Measurements from ENCODE around the gene EZH1. TPM values are rescaled to one million over a fixed set of nuclear protein-coding genes. Genes with fewer than 3 reads are reported as not detected.

The EZH1 gene
- 40.9 TPM for polyA plus RNA-seq (2013)

DNA sequence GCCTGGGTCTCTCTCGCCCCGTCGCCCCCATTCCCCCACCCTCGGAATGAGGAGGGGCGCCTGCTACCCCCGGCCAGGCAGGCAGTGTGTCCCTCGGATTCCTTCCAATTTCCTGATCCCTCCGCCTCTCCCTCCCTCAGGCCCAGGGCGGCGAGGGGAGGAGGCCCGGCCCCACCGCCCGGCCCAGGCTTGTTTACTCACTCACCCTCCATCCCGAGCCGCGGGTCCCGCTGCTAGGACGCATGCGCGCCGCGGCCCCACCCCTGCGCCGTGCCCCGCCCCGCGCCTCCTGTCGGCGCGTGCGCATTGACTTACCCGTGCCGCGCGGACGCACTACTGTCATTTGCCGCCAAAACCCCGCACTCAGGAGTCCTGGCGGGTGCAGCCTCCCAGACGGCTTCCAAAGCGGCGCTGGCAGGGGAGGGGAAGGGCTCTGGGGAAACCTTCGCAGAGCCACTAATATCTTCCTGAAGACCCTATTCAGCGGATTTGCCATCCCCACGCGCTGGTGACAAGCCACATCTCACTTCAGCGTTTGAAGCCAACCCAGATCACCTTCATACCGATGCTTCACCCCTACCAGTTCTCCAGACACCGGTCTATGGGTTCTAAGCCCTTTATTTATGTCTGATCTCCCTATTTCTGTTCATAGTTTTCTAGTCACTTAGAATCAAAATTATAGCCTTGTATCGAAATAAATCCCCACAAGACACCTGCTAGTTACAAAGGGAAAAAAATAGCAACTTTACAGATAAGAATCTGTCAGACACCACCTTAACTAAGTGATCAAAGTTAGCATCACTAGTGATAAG is at the start of gene EZH1:
Gene EZH1, minus strand, starts transcription at position 235 of the 812 bp plus-strand sequence. CDS start 16,099 bp downstream, outside the sequence.
- ChIA-PET CTCF (no interaction called here), POLR2A (no interaction called here)
- H3K4me3 ChIP-seq (ENCODE audit: control insufficient read depth in 1 of 7, extremely low read depth in 1 of 7, insufficient read depth in 4 of 7, low read depth in 2 of 7, low read length in 6 of 7): peak within 1 kb of the TSS; percentile 29 to 79 (median 77)
- H3K4me1 ChIP-seq (ENCODE audit: control extremely low read depth in 1 of 4, control insufficient read depth in 4 of 4, insufficient read depth in 4 of 4, low read length in 3 of 4): peaks cover 3 to 13% (median 12%) of the 10 kb centered on the region in 4 experiments
- H3K9me3 ChIP-seq (ENCODE audit: control extremely low read depth in 1 of 5, control insufficient read depth in 4 of 5, insufficient read depth in 2 of 5, low read depth in 1 of 5, low read length in 4 of 5): no peaks in the 10 kb centered on the region
- peak; percentile 89 to 94 (median 93) for DNase-seq
- no peaks in the 10 kb centered on the region for H3K36me3 ChIP-seq (ENCODE audit: control insufficient read depth in 4 of 4, insufficient read depth in 4 of 4, low read length in 3 of 4)
- peaks cover 0 to 4% (median 0%) of the 10 kb centered on the region in 5 experiments for H3K27me3 ChIP-seq (replicated peaks in 2 of 5; ENCODE audit: control insufficient read depth in 4 of 5, insufficient read depth in 5 of 5, low read length in 4 of 5)
- peak within 1 kb of the TSS; percentile 54 to 79 for H3K27ac ChIP-seq (ENCODE audit: insufficient read depth in 1 of 2, low read depth in 1 of 2, low read length in 2 of 2, poor library complexity in 1 of 2, severe bottlenecking in 2 of 2)
- 11% methylated on average over 24 of the region's 50 CpGs for WGBS (ENCODE audit: insufficient coverage)

DNA sequence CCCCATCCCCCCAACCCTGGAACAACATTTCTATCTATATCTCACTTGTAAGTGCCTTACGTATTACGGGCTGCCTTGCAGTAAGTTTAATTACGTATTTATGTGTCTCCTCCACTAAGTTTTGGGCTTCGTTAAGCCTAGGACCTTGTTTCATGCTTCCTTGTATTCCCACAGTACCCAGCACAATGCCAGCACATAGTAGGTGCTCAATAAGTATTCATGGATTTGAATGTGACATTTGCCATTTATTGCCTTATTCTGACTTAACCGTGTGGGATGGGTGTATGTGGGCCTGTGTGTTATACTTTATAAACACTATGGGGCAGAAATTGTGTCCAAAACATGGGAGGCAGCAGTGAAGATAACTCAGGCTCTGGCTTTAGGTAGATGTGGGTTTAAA is 47.7 kb upstream of the EZH1 start:
- CTCF ChIA-PET: no interaction called here
- Histone ChIP-seq H3K9me3 (ENCODE audit: control extremely low read depth in 1 of 5, control insufficient read depth in 4 of 5, insufficient read depth in 2 of 5, low read depth in 1 of 5, low read length in 4 of 5) (no peaks in the 10 kb centered on the region), H3K4me3 (ENCODE audit: control insufficient read depth in 1 of 7, extremely low read depth in 1 of 7, insufficient read depth in 4 of 7, low read depth in 2 of 7, low read length in 6 of 7) (no peak overlapping the region), H3K4me1 (ENCODE audit: control extremely low read depth in 1 of 4, control insufficient read depth in 4 of 4, insufficient read depth in 4 of 4, low read length in 3 of 4) (peaks cover under 1 to 13% (median 12%) of the 10 kb centered on the region in 4 experiments), H3K36me3 (ENCODE audit: control insufficient read depth in 4 of 4, insufficient read depth in 4 of 4, low read length in 3 of 4) (peaks cover 0 to 8% (median 4%) of the 10 kb centered on the region in 4 experiments), H3K27me3 (replicated peaks in 2 of 5; ENCODE audit: control insufficient read depth in 4 of 5, insufficient read depth in 5 of 5, low read length in 4 of 5) (peaks cover 0 to 25% (median 8%) of the 10 kb centered on the region in 5 experiments), H3K27ac (ENCODE audit: insufficient read depth in 1 of 2, low read depth in 1 of 2, low read length in 2 of 2, poor library complexity in 1 of 2, severe bottlenecking in 2 of 2) (no peak overlapping the region)
- no peak for DNase-seq
- WGBS (ENCODE audit: insufficient coverage): 68% methylated on average over 3 of the region's 5 CpGs
- POLR2A ChIA-PET: no interaction called here

DNA sequence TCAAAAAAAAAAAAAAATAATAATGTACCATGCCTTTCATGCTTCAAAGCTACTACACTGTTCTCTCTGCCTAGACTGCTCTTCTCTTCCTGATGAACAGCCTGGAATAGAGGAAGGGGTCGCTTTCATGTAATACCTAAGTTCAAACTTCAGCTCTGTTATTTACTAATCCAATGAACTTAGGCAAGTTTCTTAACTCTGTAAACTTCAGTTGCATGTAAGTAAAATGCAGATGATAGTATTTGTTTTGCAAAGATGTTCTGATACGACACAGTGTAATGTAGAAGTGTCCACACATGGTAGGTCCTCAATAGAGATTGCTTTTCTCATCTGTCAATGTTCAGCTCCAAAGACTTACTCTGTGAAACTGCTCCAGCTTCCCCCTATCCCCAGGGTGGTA is 47.1 kb upstream of the EZH1 start:
- no CpG with 5 or more reads among the region's 2 CpGs for WGBS (ENCODE audit: insufficient coverage)
- DNase-seq: no peak
- Histone ChIP-seq H3K4me3 (ENCODE audit: control insufficient read depth in 1 of 7, extremely low read depth in 1 of 7, insufficient read depth in 4 of 7, low read depth in 2 of 7, low read length in 6 of 7) (no peak overlapping the region), H3K4me1 (ENCODE audit: control extremely low read depth in 1 of 4, control insufficient read depth in 4 of 4, insufficient read depth in 4 of 4, low read length in 3 of 4) (peaks cover 0 to 10% (median 8%) of the 10 kb centered on the region in 4 experiments), H3K27ac (ENCODE audit: insufficient read depth in 1 of 2, low read depth in 1 of 2, low read length in 2 of 2, poor library complexity in 1 of 2, severe bottlenecking in 2 of 2) (no peak overlapping the region), H3K36me3 (ENCODE audit: control insufficient read depth in 4 of 4, insufficient read depth in 4 of 4, low read length in 3 of 4) (peaks cover 0 to 7% (median 4%) of the 10 kb centered on the region in 4 experiments), H3K9me3 (ENCODE audit: control extremely low read depth in 1 of 5, control insufficient read depth in 4 of 5, insufficient read depth in 2 of 5, low read depth in 1 of 5, low read length in 4 of 5) (no peaks in the 10 kb centered on the region), H3K27me3 (replicated peaks in 2 of 5; ENCODE audit: control insufficient read depth in 4 of 5, insufficient read depth in 5 of 5, low read length in 4 of 5) (peaks cover 0 to 31% (median 13%) of the 10 kb centered on the region in 5 experiments)
- ChIA-PET CTCF (interaction anchor here (0.8 kb wide), 1 partner anchor 11 kb away, joined by 3 read pairs; no protein-coding TSS in a partner anchor), POLR2A (interaction anchor here (0.6 kb wide), 1 partner anchor 724 kb away, joined by 3 read pairs; no protein-coding TSS in a partner anchor)

DNA sequence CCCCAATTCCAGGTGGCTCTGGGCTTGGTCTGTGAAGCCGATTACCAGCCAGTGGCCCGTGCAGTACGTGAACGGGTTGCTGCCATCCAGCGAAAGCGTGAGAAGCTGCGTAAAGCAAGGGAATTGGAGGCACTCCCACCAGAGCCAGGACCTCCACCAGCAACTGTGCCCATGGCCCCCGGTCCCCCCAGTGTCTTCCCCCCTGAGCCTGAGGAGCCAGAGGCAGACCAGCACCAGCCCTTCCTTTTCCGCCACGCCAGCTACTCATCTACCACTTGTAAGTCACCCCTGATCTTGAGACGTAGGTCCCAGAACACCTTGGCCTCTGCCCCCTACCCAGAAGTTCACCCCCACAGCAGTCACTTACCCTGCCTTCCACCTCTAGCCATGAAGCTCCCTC is 42.4 kb upstream of the EZH1 start:
- Histone ChIP-seq H3K4me3 (ENCODE audit: control insufficient read depth in 1 of 7, extremely low read depth in 1 of 7, insufficient read depth in 4 of 7, low read depth in 2 of 7, low read length in 6 of 7) (no peak overlapping the region), H3K9me3 (ENCODE audit: control extremely low read depth in 1 of 5, control insufficient read depth in 4 of 5, insufficient read depth in 2 of 5, low read depth in 1 of 5, low read length in 4 of 5) (no peaks in the 10 kb centered on the region), H3K27me3 (replicated peaks in 2 of 5; ENCODE audit: control insufficient read depth in 4 of 5, insufficient read depth in 5 of 5, low read length in 4 of 5) (peaks cover 6 to 78% (median 38%) of the 10 kb centered on the region in 5 experiments), H3K4me1 (ENCODE audit: control extremely low read depth in 1 of 4, control insufficient read depth in 4 of 4, insufficient read depth in 4 of 4, low read length in 3 of 4) (peaks cover 0 to 21% (median 14%) of the 10 kb centered on the region in 4 experiments), H3K27ac (ENCODE audit: insufficient read depth in 1 of 2, low read depth in 1 of 2, low read length in 2 of 2, poor library complexity in 1 of 2, severe bottlenecking in 2 of 2) (no peak overlapping the region), H3K36me3 (ENCODE audit: control insufficient read depth in 4 of 4, insufficient read depth in 4 of 4, low read length in 3 of 4) (no peaks in the 10 kb centered on the region)
- 97% methylated on average over 11 of the region's 11 CpGs for WGBS (ENCODE audit: insufficient coverage)
- POLR2A ChIA-PET: no interaction called here
- CTCF ChIA-PET: interaction anchor here (1.2 kb wide), 1 partner anchor 11 kb away, joined by 3 read pairs; the partner anchor contains the start of genes CNTD1 and COA3
- DNase-seq: no peak

DNA sequence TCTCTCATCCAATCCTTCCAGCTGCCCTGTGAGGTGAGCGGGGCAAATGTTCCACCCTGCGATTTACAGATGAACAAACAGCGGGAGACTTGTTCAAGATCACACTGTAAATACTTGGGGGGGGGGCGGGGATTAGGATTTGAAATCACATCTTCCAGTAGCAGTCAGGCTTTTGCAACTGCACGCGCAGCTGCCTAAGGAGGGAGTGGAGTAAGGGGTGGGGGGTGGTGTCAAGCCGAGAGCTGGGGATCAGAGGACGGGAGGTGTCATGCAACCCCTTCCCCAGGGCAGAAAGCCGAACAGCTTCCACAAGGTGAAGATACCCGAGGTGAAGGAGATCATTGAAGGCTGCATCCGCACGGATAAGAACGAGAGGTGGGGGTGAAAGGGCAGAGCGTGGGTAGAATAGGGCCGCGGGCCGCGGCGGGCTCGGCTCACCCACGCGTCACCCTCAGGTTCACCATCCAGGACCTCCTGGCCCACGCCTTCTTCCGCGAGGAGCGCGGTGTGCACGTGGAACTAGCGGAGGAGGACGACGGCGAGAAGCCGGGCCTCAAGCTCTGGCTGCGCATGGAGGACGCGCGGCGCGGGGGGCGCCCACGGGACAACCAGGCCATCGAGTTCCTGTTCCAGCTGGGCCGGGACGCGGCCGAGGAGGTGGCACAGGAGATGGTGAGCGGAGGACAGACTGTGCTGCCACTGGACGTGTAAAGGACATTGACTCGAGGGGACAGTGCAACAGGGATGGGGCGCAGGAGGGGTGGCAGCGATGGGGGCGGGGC is 40.2 kb upstream of the EZH1 start:
- Histone ChIP-seq H3K4me1 (ENCODE audit: control extremely low read depth in 1 of 4, control insufficient read depth in 4 of 4, insufficient read depth in 4 of 4, low read length in 3 of 4) (peaks cover 0 to 36% (median 22%) of the 10 kb centered on the region in 4 experiments), H3K36me3 (ENCODE audit: control insufficient read depth in 4 of 4, insufficient read depth in 4 of 4, low read length in 3 of 4) (no peaks in the 10 kb centered on the region), H3K4me3 (ENCODE audit: control insufficient read depth in 1 of 7, extremely low read depth in 1 of 7, insufficient read depth in 4 of 7, low read depth in 2 of 7, low read length in 6 of 7) (no peak overlapping the region), H3K27ac (ENCODE audit: insufficient read depth in 1 of 2, low read depth in 1 of 2, low read length in 2 of 2, poor library complexity in 1 of 2, severe bottlenecking in 2 of 2) (no peak overlapping the region), H3K27me3 (replicated peaks in 2 of 5; ENCODE audit: control insufficient read depth in 4 of 5, insufficient read depth in 5 of 5, low read length in 4 of 5) (peaks cover 6 to 89% (median 43%) of the 10 kb centered on the region in 5 experiments), H3K9me3 (ENCODE audit: control extremely low read depth in 1 of 5, control insufficient read depth in 4 of 5, insufficient read depth in 2 of 5, low read depth in 1 of 5, low read length in 4 of 5) (no peaks in the 10 kb centered on the region)
- peak in 2 of 3 donors; percentile 28 to 42 for DNase-seq
- CTCF ChIA-PET: interaction anchor here (1.2 kb wide), 1 partner anchor 21 kb away, joined by 3 read pairs; no protein-coding TSS in a partner anchor
- POLR2A ChIA-PET: interaction anchor here (1.8 kb wide), 1 partner anchor 11 kb away, joined by 6 read pairs; the partner anchor contains the start of gene VPS25
- 9% methylated on average over 46 of the region's 52 CpGs for WGBS (ENCODE audit: insufficient coverage)

- H3K9me3 ChIP-seq (ENCODE audit: control extremely low read depth in 1 of 5, control insufficient read depth in 4 of 5, insufficient read depth in 2 of 5, low read depth in 1 of 5, low read length in 4 of 5): no peaks in the 10 kb centered on the region
- peaks cover 6 to 93% (median 42%) of the 10 kb centered on the region in 5 experiments for H3K27me3 ChIP-seq (replicated peaks in 2 of 5; ENCODE audit: control insufficient read depth in 4 of 5, insufficient read depth in 5 of 5, low read length in 4 of 5)
- DNase-seq: peak in 2 of 3 donors; percentile 27 to 49
- ChIA-PET POLR2A (no interaction called here), CTCF (no interaction called here)
- H3K4me3 ChIP-seq (ENCODE audit: control insufficient read depth in 1 of 7, extremely low read depth in 1 of 7, insufficient read depth in 4 of 7, low read depth in 2 of 7, low read length in 6 of 7): no peak overlapping the region
- H3K27ac ChIP-seq (ENCODE audit: insufficient read depth in 1 of 2, low read depth in 1 of 2, low read length in 2 of 2, poor library complexity in 1 of 2, severe bottlenecking in 2 of 2): no peak overlapping the region
- H3K4me1 ChIP-seq (ENCODE audit: control extremely low read depth in 1 of 4, control insufficient read depth in 4 of 4, insufficient read depth in 4 of 4, low read length in 3 of 4): peaks cover 0 to 37% (median 25%) of the 10 kb centered on the region in 4 experiments
- H3K36me3 ChIP-seq (ENCODE audit: control insufficient read depth in 4 of 4, insufficient read depth in 4 of 4, low read length in 3 of 4): peaks cover 0 to 4% (median 3%) of the 10 kb centered on the region in 4 experiments
- WGBS (ENCODE audit: insufficient coverage): 3% methylated on average over 16 of the region's 25 CpGs
Observed at GRCh38 chr17:42784409-42784808, 39.6 kb upstream of the EZH1 start.
